DMS53 treated with DMSO at 0.1 percent for 48 hours (cell line): ENCODE measurements around the gene LPAR6.
"Not testable (repeated sequence)": the region's sequence is repeated elsewhere in the genome, so short reads cannot be mapped to it uniquely, and the experiment has no call there.

Experiments
- DNase-seq: peaks from one replicate; lab custom pipeline; 2025; ENCODE audit not compliant: unreplicated experiment; lab: John Stamatoyannopoulos, UW

The LPAR6 gene

DNA sequence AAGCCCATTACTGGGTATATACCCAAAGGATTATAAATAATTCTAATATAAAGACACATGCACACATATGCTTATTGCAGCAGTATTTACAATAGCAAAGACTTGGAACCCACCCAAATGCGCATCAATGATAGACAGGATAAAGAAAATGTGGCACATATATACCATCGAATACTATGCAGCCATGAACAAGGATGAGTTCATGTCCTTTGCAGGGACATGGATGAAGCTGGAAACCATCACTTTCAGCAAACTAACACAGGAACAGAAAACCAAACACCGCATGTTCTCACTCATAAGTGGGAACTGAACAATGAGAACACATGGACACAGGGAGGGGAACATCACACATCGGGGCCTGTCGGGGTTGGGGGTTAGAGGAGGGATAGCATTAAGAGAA, 9.1 kb upstream of the LPAR6 start:
- not testable (repeated sequence) for DNase-seq

DNA sequence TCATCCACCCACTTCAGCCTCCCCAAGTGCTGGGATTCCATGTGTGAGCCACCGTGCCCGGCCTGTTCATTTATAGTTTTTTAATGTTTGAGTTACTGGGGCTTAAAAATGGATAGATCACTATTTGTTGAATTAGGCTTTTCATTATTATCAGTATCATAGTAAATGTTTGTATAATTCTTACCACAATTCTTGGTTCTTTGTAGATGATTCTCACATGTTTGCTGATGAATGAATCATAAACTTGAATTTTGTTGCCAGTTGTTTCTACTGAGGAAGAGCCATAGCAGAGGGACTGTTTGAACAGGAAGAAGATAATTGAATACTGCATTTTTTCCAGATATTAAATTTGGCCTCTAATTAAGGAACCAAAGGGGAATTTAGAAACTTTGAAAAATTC, 2.6 kb upstream of the LPAR6 start:
- DNase-seq: no peak

DNA sequence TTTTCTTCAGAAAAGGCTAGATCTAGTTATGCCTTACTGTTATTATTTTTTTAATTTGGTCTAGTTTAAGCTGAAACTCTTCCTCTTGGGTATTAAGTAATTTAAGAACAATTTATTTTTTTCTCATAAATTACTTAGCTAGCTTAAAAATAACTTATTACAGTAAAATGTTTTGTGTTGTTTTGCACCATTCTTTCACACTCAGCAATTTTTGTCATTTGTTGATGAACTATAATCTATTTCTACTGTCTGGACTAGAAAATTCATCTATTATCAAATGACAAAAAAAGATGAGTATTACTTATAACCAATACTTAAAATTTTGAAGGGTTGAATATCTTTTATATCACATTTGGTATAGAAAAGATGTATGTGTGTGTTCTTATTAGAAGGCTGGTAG, 1.6 kb upstream of the LPAR6 start:
- no peak for DNase-seq

DNA sequence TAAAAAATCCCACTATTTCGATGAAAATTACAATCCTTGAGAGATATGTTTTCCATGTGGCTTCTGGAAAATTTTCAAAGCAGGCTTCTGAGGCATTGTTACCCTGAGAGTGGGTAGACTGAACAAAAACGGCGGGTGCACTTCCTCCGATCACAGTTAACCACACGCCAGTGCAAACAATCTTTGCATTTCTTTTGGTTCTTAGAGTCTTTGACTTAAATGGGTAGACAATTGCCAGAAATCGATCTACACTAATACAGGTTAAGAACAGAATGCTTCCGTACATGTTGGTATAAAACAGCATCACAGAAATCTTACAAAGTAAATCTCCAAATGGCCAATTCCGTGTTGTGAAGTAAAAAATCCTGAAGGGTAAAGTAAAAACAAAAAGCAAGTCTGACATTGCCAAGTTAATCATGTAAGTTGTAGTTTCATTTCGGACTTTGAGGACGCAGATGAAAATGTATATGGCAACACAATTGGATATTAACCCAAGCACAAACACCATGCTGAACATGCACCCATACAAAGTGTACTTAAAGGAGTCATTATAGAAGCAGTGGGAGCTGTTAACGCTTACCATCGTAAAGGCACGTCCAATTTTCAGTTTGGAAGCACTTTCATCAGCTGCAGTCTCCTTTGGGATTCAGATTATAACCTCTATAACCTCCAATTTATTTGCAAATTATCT, 927 bp downstream of the LPAR6 start:
- DNase-seq: no peak

DNA sequence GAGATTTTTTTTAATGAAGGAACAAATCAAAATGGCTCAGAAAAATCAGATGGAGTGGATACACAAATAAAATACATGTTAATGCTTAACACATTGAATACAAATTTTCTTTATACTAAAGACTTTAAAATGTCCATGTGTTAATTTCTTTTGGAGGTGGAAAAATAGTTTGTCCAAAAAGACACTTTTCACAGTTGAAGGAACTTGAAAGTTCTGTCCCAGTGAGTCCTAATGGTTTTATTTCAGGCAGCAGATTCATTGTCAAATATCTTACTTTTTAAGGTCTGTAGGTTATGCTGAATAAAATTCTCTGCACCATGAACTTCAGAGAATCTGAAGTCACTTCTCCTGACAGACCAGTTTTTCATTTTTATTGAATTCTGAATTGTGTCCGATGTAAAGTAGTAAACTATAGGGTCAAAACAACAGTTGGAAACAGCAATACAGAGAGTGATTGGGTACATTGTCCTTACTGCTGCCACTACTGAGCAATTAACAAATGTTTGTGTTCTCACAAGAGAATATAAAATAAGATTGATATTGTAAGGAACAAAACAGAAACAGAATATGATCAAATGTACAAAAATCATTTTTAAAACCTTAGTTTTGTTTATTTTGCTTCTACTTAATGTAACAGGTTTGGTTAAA, 1.6 kb downstream of the LPAR6 start:
- DNase-seq: no peak

DNA sequence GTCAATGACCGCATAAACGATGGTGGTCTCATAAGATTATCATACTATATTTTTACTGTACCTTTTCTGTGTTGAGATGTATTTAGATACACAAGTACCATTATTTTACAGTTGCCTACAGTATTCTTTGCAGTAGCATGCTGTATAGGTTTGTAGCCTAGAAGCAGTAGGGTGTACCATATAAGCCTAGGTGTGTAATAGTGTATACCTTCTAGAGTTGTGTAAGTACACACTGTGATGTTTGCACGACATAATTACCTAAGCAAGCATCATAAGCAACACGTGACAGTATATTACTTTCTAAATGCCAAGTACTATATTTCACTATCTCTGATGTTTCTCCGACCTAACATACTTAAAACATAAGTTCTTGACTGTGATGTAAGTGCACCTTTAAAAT, 2.7 kb downstream of the LPAR6 start:
- no peak for DNase-seq

DNA sequence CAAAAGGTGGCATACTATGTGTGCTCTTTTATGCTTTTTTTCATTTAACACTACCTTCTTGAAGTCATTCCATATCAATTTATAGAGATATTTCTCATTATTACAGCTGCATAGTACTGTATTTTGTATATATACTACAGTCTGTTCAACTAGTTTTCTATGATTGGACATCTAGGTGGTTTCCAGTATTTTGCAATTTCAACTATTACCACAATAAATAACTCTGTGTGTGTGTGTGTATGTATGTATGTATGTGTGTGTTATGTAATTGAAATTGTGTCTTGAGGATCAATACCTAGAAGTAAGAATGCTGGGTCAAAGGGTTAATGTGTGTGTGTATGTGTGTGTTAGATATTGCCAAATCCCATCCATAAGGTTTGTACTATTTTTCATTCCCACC, 7.0 kb downstream of the LPAR6 start:
- no peak for DNase-seq

DNA sequence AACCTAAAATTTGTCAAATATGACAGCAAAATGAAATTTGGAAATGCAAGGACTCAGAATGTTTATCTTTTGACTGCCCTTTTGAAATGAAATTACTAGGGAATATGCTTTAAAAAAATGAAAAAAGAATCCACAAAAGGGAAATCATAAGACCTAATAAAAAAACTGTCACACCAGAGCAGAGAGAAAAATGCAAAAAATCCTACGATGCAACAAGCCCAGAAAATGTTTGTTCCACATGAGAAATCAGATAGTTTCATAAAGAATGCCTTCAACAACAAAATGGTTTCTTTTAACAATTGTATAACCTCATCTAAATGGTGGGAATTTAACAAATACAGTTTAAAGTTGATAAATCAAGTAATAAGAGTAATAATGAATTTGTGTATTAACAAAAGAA, 8.0 kb downstream of the LPAR6 start:
- DNase-seq: no peak

DNA sequence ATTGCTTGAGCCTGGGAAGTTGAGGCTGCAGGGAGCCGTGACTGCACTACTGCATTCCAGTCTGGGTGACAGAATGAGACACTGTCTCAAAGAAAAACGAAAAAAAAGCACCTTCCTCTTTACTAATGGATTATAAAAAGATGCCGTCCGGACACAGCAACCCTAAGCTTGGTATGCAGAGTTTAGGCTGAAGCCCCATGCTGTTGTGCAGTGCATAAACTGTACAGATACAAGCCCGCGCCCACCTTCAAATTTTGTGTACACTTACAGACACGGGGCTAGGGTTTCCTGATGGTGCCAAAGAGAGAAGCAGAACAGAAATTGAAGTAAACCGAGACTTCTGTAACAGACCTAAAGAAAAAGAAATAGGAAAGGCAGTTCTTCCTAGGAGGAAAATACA, 9.0 kb downstream of the LPAR6 start:
- no peak for DNase-seq

DNA sequence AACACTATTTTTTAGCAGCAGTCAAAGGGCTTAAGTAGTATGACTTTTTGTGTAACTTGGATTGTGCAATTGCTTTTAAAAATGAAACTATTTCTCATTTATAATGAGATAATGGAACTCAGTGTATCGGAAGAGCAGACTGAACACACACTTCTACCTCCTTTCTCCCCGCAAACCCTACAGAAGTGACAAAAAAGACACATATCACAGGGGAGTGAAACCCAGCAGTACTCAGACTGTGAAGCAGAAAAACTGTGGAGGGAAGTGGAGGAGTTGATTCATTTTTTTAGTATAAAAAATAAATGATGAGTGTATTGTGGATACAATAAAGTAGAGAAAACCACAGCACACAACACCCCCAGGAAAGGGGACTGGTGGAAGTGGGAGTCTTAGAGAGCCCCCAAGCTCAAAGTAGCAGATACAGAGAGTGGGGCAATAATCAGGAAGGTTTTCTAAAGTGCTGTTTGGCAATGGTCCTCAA, 9.7 kb downstream of the LPAR6 start:
- no peak for DNase-seq

DNA sequence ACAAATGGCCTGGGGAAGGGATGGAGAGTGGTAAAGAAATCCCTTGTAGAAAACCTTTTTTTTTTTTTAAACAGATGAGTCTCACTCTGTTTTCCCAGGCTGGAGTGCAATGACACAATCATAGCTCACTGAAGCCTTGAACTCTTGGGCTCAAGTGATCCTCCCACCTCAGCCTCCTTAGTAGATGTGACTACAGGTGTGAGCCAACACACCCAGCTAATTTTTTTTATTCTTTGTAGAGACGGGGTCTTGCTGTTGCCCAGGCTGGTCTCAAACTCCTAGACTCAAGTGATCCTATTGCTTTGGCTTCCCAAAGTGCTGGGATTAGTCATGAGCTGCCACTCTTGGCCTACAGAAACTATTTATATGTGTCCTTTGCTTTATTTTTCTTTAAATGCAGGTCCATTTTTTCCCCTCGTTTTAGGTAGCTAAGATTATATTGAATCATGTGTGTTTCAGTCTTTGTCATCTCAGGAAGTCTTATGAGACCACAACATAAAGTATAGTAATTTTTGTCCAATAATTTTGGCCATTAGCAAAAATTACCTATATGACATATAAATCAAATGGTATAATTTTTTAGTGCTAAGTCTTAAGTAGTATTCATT, 10.5 kb downstream of the LPAR6 start:
- no peak for DNase-seq

DNA sequence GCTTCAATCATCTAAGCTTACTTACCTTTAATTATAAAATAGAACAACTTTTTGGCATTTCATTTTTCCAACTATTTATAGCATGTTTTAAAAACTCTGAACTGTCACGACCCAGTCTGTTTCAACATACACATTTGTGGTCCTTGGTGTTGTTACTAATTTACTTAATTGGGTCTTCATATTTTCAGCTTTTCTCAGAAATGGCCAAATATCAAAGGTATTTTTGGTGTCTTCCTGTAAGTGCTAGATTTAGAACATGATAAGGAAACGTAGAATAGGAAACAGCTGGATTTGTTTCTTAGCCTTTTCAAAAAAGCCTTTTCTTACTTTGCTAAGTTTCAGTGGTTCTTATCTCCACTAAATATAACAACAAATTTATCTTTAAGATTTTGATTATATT, 11.4 kb downstream of the LPAR6 start:
- no peak for DNase-seq

DNA sequence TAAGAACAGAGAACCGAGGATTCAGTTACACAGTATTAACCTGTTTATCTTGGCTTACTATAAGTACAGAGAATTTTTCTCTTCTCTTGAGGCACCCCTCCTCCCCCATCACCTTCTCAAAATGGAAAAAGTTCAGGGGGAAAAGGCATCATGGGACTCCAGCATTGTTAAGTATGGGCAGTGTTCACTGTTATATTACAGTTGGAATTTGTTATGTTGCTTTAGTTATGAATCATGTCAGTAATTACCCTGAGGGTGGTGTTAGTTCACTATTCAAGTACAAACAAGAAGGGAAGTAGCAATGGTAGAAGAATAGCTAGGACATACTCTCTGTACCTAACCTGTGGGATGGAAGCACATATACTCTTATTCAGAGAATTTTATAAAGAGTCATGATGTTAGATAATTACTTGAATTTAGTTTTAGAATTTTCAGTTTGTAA, 12.0 kb downstream of the LPAR6 start:
- no peak for DNase-seq

DNA sequence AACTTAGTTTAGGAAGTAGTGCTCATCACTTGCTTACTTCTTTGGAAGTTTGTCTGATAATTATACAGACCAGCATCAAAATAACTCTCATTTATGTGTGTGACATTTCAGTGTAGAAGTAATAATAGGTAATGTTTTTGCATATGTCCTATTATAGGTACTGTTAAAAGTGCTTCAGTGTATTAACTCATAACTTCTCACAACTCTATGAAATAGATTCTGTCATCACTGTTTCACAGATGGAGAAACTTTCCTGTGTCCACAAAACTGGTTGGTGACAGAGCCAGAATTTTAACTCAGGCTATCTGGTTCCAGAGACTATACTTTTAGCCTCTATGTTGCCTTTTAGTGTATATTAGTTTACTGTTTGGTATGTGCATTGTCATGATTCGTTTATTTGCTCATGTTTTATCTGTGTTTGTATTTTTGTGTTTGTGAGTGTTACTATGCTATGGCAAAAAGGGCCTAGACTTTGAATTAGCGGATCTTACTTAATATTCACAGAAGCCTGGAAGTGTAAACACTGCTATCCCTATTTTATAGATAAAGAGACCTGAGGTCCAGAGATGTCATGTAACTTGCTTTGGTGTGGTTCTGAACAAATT, 12.7 kb downstream of the LPAR6 start:
- no peak for DNase-seq

DNA sequence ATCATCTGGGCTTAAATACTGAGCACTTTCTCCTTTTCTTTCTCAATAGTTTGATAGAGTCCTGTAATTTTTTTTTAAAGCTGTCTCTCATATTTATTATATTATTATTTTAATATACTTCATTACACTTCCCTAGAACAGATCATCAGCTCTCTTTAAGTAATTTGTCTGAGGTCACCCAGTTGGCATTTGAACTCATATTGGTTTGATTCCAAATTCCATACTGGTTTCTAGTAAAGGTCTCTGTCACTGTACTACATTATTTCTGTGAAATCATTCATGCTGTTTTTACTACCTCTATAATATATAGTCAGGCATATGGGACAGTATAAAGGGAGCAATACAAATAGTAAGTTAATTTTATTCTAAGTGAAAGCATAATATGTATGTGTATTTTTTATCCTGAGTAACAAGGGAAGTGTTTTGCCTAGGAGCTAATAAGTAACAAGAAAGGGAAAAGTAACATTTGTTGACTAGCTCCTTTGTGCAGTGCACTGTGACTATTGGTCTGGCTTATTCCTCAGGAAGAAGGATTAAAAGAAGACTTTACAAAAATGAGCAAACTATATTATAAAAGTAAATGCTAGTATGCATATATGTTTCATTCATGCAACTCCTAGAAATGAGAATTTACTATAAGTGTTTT, 14.3 kb downstream of the LPAR6 start:
- DNase-seq: no peak

DNA sequence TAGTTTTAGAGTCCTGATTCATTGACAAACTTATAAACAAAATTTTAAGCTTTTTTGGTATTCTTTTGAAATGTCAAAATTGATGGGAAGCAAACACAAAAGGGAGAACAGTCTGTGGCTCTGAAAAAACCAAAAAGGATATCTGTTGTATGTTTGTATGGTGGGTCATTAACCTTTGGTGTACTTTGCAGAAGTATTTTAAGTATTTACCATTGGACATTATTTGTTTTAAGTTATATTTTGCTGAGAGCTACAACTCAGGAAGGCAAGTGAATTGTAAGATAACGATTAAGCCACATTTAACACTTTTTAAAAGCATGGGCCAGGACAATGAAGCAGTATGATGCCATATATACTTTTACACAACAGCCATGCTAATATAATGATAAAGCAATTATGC, 15.2 kb downstream of the LPAR6 start:
- DNase-seq: no peak

DNA sequence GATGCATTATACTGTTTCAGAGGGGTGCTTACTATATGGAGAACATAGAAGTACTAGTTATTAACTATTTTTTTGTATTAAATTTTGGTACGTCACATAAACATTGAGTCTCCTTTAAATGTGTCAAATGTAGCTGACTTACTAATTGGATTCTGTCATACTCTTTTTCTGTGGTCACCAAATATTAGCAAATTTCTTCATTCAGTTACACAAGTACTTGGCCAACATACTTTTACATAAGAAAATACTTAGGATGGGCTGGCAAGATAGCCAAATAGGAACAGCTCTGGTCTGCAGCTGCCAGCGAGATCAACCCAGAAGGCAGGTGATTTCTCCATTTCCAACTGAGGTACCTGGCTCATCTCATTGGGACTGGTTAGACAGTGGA, 19.2 kb downstream of the LPAR6 start:
- DNase-seq: no peak

DNA sequence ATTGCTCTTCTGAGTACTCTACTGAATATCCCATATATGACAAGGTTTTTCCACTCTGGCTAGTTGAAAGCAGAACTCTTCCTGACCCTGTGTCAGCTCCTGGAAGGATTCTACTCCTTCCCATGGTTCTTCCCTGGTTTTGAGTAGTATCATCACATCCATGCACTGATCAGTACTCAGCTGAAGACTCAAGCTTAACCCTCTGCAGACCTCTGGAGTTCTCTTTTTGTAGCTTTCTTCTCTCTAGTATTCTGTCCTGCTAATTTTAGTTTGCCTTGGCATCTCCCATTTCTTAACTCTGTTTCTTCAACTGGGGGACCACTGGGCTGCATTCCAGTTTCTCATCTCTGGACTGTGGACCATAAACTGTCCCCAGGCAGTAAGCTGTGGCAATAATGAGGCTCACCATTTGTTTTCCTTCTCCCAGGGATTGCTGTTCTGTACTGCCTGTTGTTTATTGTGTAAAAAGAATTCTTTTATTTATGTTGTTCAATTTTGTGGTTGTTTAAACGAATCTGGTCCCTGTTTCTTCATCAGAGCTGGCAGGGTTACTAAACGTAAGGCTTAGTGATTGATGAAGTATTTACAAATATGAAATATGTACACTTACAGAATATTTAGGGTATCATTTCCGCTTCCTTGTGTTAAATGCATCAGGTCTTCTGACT, 19.7 kb downstream of the LPAR6 start:
- DNase-seq: no peak

DNA sequence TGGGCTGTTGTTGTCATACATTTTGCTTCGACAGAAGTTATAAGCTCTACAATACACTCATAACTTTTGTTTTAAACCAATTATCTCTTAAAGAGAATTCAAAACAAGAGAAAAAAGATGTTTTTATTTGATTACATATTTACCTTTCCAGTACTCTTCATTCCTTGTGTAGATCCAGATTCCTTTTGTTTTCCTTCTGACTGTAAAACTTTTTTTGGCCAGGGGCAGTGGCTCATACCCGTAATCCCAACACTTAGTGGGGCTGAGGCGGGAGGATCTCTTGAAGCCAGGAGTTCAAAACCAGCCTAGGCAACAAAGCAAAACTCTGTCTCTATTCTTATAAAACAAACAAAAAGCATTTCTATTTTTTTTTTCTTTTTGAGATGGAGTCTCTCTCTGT, 21.7 kb downstream of the LPAR6 start:
- no peak for DNase-seq

DNA sequence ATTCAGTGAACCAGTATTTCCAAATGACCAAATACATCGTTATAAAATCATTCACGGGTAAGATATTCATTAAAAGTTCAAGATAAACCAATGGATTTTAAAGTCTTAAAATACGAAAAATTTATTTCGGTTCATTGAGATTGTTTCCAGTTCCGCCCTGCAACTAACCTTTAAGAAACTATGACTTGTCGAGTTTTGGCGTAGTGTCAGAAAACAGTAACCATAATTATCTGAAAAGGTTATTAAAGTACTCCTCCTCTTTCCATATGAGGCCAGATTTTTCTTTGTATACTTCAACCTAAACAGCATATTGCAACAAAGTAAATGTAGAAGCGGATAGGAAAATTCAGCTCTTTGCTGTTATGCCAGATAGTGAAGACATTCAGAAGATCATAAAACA, 26.1 kb downstream of the LPAR6 start:
- no peak for DNase-seq

DNA sequence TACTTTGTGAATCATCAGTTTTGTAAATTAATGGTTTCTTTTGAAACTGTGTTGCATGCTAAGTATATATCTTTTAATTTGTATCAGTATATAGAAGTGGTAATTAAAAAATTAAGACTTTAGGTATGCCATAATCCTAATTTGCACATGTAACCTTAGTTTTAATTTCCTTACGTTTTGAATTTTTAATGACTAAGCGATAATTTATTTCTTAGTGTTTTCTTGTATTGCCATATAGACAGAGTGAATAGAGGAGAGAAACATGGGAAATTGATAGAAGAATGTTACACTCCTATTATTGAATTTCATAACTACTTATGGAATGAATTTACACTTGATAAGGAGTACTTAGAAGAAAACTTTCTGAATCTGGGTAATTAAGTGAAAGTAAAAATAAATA, 29.5 kb downstream of the LPAR6 start:
- no peak for DNase-seq
